Lung (tissue), 12 donors: ENCODE data around the gene BTBD1. TPM values are rescaled to one million over a fixed set of nuclear protein-coding genes. Genes with fewer than 3 reads are reported as not detected.

Experiments used
- ATAC-seq: fragments of 200-7000 bp; cut with Tn5 transposase; one replicate; pipeline ENCODE4 v1.9.1; 2020; ENCODE audit warnings: moderate number of reproducible peaks; ENCODE audit not compliant: insufficient read depth, low FRiP score
- DNase-seq, 3 donors: peaks; one replicate each; pipeline ENCODE4 v3.0.0-alpha.2; 2013 to 2017
- H3K27ac ChIP-seq, 2 donors: one replicate each; pipeline ENCODE4 v1.5.1; 2013; ENCODE audit warnings: mild to moderate bottlenecking in 2 of 2, moderate library complexity in 2 of 2, control low read depth in 1 of 2, inconsistent platforms in 1 of 2, low read depth in 1 of 2, low read length in 1 of 2
- H3K27me3 ChIP-seq, 3 donors: one replicate each; pipeline ENCODE4 v1.5.1; 2013; ENCODE audit warnings: low read length in 2 of 3; ENCODE audit not compliant: control insufficient read depth in 3 of 3, insufficient read depth in 3 of 3
- H3K36me3 ChIP-seq, 4 donors: one replicate each; pipeline ENCODE4 v1.5.1; 2013; ENCODE audit warnings: low read length in 4 of 4, mild to moderate bottlenecking in 1 of 4, moderate library complexity in 1 of 4; ENCODE audit not compliant: control insufficient read depth in 4 of 4, insufficient read depth in 4 of 4
- H3K4me1 ChIP-seq, 5 donors: one replicate each; pipeline ENCODE4 v1.5.1; 2013; ENCODE audit warnings: low read length in 5 of 5, mild to moderate bottlenecking in 2 of 5, moderate library complexity in 1 of 5; ENCODE audit not compliant: control insufficient read depth in 5 of 5, insufficient read depth in 5 of 5
- H3K4me3 ChIP-seq: one replicate; pipeline ENCODE4 v1.5.1; 2013; ENCODE audit warnings: mild to moderate bottlenecking, control low read depth, moderate library complexity
- H3K9ac ChIP-seq, 2 donors: one replicate each; pipeline ENCODE4 v1.5.1; 2013; ENCODE audit warnings: low read length in 2 of 2, control low read depth in 1 of 2; ENCODE audit not compliant: insufficient read depth in 1 of 2
- H3K9me3 ChIP-seq, 4 donors: one replicate each; pipeline ENCODE4 v1.5.1; 2013; ENCODE audit warnings: low read length in 3 of 4, mild to moderate bottlenecking in 1 of 4, moderate library complexity in 1 of 4; ENCODE audit not compliant: control insufficient read depth in 4 of 4, insufficient read depth in 3 of 4
- CTCF ChIP-seq: IDR thresholded peaks from 2 replicates; pipeline ENCODE4 v1.5.1; 2012; ENCODE audit warnings: mild to moderate bottlenecking; ENCODE audit errors: control extremely low read depth, extremely low read depth
- whole genome bisulfite sequencing, 2 donors: extraction: QIAGEN DNeasy Blood & Tissue Kit; methylation state at CpG; one replicate each; pipeline ENCODE4 v1.1.7; 2013; 5-methylcytosine and 5-hydroxymethylcytosine counted together
- polyA plus RNA-seq, 2 donors: library from polyadenylated mRNA; stranded (reverse); fragments of 200-250 nt; gene quantifications; one replicate each; pipeline ENCODE4 v1.2.1, GENCODE V29; 2013
- total RNA-seq, 2 donors: library from RNA; depleted of rRNA in 1 of 2; stranded (reverse); fragments of >200 nt in 1 of 2; gene quantifications; one replicate each; pipeline ENCODE4 v1.2.1, GENCODE V29; 2014 to 2021
- donor health status: control.
- donor health status: control.
- donor health status: Bipolar disorder and iron deficiency.
- donor health status: healthy.
- donor health status: DM: yes; HTN: yes; CAD: no.

Gene BTBD1
- total and polyA plus RNA-seq, 4 donors, result 10.7 to 71.0 (median 37.0) TPM

- no peak for ATAC-seq
- no peaks in the 10 kb centered on the region for H3K27me3 ChIP-seq
- no peaks in the 10 kb centered on the region for H3K9me3 ChIP-seq
- H3K9ac ChIP-seq, result no peak overlapping the region
- H3K36me3 ChIP-seq, result no peaks in the 10 kb centered on the region
- H3K4me3 ChIP-seq, result no peak overlapping the region
- no peak for DNase-seq
- WGBS, 2 donors, result 95% methylated on average over 5 of the region's 5 CpGs
- H3K4me1 ChIP-seq, result no peaks in the 10 kb centered on the region
- TF ChIP-seq CTCF, result no peak
- H3K27ac ChIP-seq, result no peak overlapping the region
Observed at GRCh38 chr15:82978438-82978837, 88.6 kb downstream of the BTBD1 start.

- no peak for DNase-seq
- WGBS, 2 donors, result 86 to 96% methylated on average over 1 of the region's 1 CpG
- TF ChIP-seq CTCF, result no peak
- ATAC-seq, result no peak
- no peak overlapping the region for H3K4me3 ChIP-seq
- H3K27me3 ChIP-seq, result no peaks in the 10 kb centered on the region
- H3K4me1 ChIP-seq, result peaks cover 0 to under 1% (median 0%) of the 10 kb centered on the region in 5 donors
- no peaks in the 10 kb centered on the region for H3K36me3 ChIP-seq
- no peak overlapping the region for H3K9ac ChIP-seq
- no peaks in the 10 kb centered on the region for H3K9me3 ChIP-seq
- H3K27ac ChIP-seq, result no peak overlapping the region
Observed at GRCh38 chr15:82977076-82977475, 90.0 kb downstream of the BTBD1 start.

GRCh38 chr15:82972990-82973389 lies 94.1 kb downstream of the BTBD1 start:
- Histone ChIP-seq H3K9me3 (no peaks in the 10 kb centered on the region), H3K4me3 (no peak overlapping the region), H3K36me3 (no peaks in the 10 kb centered on the region), H3K4me1 (peaks cover 0 to 24% (median 0%) of the 10 kb centered on the region in 5 donors), H3K9ac (no peak overlapping the region), H3K27ac (no peak overlapping the region), H3K27me3 (no peaks in the 10 kb centered on the region)
- TF ChIP-seq CTCF, result no peak
- DNase-seq, result no peak
- WGBS, 2 donors, result 81 to 89% methylated on average over 1 of the region's 1 CpG
- ATAC-seq, result no peak
